CD4-positive, alpha-beta T cell treated with Interleukin-17A for 1 hour (primary cell): Measurements from ENCODE around the gene ERAP2.

Source experiments
- DNase-seq: peaks from one replicate; pipeline ENCODE4 v3.0.0-alpha.2; 2020

ERAP2 gene

DNA sequence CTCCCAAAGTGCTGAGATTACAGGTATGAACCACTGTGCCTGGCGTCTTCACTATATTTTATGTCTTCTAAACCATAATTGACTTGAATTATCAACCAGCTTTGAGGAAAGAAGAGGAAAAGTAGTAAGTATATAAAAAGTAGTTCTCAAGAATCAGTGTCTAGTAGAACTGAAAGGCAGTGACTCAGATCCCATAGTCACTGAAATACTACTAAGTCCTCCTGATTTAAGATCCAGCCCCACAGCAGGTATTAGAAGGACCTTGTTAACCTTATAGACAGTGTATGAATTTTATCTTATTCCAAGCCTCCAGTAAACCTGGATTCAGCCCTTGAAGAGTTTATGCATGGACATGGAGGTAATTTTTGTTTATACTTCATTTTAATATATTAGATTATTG lies 91.1 kb downstream of the ERAP2 start:
- no peak for DNase-seq

DNA sequence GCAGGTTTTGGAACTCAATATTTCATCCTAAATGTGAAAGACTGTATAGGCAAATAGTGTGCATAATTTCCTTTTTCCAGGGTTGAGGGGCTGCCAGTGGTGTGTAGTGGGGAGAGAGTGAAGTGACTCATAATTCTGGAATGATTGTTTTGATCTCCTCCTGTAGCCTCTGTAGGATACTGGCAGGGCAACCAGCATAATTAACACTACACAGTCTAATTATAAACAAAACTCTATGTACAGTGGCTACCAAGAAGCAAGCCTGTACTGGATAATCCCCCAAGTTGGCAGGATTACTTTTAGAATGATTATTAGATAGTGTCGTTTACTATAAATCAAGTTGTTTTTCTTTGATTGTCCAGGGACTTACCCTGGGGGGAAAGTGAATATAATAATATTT lies 91.8 kb downstream of the ERAP2 start:
- DNase-seq: no peak

DNA sequence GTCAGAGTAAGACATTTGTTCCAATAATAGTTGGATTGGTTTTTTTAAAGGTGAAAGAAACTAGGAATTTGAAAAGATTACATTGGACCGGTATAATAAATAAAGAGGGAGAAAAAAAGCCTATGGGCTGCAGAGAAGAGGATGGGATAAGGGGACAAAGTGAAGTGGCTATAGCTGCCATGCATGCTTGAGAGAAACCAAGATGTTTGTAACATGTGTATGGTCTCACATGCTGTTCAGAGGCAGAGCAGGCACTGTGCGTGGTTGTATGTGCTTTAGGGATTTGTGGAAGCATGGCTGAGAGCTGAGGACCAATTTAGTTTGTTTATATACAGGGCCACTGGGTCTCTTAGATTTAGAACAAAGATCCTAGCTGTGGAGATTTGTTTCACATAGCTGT lies 92.3 kb downstream of the ERAP2 start:
- DNase-seq: no peak
